NCI-H2171 (cell line): ENCODE data around the gene FFAR3.

Experiments used
- DNase-seq: peaks from one replicate; lab custom pipeline; 2025; lab: John Stamatoyannopoulos, UW

Gene FFAR3

DNA sequence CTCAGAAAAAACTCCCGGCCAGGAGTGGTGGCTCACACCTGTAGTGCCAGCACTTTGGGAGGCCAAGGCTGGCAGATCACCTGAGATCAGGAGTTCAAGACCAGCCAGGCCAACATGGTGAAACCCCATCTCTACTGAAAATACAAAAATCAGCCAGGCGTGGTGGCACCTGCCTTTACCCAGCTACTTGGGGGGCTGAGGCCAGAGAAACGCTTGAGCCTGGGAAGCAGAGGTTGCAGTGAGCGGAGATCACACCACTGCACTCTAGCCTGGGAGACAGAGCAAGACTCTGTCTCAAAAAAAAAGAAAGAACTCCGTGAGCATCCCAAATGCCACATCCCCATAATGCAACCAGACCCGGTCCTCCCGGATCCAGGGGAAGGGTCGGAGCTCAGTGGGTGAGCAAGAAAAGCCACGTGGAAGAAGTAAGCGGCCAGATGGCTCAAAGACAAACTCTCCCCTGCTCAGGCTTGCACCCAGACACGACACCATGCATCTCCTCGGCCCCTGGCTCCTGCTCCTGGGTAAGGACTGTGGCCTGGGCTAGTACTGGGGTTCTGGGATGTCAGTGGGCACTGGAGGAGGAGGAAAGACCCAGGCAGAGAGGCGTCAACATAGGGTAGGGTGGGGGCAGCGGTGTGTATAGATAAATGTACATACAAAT lies 26.6 kb upstream of the FFAR3 start:
- no peak for DNase-seq

DNA sequence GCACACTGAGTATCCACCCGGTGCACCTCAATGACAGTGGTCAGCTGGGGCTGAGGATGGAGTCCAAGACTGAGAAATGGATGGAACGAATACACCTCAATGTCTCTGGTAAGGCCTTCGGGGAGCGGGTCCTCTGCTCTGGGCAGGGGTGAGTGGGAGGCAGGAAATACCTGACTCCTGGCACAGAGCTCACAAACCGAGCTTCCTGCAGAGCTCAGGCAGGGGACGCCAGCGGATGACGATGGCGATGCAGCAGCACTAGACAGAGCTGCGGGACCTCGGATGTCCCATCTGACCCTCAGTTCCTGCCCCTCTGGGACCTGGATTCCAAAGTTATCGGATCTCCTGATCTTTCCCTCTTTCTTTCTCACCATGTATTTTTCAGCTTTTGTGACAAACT lies 25.4 kb upstream of the FFAR3 start:
- DNase-seq, result no peak

- no peak for DNase-seq
These were observed 24.0 kb upstream of the FFAR3 start for GRCh38 chr19:35334144-35334753.

- DNase-seq, result no peak
These were observed 21.9 kb upstream of the FFAR3 start for GRCh38 chr19:35336166-35336955.

DNA sequence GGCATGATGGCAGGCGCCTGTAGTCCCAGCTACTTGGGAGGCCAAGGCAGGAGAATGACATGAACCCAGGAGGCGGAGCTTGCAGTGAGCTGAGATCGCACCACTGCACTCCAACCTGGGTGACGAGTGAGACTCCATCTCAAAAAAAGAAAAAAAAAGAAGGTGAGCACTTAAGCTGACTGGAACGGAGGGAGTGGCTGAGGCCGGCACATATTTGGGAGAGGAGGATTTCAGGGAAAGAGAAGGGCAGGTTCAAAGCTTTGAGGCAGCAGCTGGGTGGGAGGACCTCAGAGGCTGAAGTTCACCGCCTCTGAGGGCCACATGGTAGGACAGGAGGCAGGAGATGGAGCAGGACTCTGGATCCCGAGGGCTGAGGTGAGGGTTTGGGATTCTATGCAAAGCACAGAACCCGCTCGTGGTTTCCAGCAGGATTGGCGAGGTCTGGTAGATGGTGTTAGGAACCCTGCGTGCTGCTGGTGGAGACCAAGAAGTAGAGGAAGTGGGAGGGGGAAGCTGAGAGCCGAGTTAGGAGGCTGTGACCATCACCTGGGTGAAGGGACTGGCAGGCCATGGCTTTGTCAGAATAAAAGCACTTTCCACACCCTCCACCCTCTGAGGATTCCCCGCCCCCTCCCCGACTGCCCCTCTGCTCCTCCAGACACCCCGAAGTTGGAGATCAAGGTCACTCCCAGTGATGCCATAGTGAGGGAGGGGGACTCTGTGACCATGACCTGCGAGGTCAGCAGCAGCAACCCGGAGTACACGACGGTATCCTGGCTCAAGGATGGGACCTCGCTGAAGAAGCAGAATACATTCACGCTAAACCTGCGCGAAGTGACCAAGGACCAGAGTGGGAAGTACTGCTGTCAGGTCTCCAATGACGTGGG lies 20.9 kb upstream of the FFAR3 start:
- DNase-seq, result no peak

GRCh38 chr19:35337984-35338296 lies 20.3 kb upstream of the FFAR3 start:
- no peak for DNase-seq

GRCh38 chr19:35340431-35340830 lies 17.8 kb upstream of the FFAR3 start:
- DNase-seq, result no peak

DNA sequence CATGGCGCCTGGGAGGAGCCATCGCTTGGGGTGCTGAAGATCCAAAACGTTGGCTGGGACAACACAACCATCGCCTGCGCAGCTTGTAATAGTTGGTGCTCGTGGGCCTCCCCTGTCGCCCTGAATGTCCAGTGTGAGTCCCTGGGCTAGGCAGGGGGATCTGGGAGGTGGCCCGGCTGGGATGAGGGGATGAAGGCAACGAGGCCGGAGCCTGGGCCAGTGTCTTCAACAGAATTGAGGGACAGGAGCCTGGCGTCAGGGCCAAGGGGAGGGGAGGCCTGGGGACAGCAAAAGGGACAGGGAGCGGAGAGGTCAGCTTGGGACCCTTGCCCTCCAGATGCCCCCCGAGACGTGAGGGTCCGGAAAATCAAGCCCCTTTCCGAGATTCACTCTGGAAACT lies 17.3 kb upstream of the FFAR3 start:
- no peak for DNase-seq

DNA sequence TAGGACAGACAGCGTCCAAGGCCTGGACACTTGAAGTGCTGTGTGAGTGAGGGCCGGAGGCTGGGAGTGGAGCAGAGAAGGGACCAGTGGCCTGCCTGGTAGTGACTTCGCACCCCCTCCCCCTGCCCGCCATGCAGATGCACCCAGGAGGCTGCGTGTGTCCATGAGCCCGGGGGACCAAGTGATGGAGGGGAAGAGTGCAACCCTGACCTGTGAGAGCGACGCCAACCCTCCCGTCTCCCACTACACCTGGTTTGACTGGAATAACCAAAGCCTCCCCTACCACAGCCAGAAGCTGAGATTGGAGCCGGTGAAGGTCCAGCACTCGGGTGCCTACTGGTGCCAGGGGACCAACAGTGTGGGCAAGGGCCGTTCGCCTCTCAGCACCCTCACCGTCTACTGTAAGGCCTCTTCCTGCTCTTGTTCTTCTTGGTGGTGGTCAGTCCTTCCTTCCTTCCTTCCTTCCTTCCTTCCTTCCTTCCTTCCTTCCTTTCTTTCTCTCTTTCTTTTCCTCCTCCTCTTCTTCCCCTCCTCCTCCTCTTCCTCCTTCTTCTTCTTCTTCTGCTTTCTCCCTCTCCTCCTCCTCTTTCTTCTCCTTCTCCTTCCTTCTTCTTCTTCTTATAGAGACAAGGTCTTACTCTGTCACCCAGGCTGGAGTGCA lies 16.6 kb upstream of the FFAR3 start:
- no peak for DNase-seq

DNA sequence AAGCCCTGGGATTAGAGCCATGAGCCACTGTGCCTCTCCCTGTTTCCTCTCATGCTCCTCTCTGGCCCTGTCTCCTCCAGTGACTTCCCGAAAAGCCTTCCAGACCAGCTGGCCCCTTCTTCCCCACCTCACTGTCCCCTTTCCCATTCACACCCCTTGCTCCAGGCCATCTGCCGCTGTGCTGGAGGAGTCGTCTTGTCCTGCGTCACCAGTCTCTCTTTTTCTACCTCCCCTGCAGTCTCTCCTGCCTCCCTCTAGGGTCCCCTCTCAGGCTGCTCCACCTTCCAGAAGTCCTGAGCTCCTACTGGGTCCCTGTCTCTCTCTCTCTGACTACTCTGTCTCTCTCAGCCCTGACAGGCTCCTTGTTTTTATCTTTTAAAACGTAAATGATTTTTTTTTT lies 15.8 kb upstream of the FFAR3 start:
- no peak for DNase-seq

DNA sequence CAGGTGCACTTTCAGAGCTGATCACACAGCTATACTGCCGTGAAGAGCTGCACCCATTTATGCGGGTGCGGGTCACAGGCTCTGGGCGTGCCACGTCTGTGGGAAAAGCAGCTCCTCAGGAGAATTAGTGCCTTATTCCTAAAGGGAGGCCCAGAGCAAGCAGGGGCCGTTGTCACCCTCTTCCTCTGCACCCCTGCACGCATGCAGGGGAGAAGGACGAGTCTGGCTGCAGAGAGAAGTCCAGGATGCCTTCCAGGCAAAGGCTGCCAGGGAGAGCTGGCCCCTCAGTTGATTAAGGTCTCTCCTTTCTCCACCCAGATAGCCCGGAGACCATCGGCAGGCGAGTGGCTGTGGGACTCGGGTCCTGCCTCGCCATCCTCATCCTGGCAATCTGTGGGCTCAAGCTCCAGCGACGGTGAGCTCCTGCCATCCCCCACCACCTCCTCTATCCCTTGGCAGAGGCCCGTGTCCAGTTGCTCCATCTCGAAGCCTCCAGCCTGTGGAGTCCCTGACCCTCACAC lies 13.7 kb upstream of the FFAR3 start:
- no peak for DNase-seq

DNA sequence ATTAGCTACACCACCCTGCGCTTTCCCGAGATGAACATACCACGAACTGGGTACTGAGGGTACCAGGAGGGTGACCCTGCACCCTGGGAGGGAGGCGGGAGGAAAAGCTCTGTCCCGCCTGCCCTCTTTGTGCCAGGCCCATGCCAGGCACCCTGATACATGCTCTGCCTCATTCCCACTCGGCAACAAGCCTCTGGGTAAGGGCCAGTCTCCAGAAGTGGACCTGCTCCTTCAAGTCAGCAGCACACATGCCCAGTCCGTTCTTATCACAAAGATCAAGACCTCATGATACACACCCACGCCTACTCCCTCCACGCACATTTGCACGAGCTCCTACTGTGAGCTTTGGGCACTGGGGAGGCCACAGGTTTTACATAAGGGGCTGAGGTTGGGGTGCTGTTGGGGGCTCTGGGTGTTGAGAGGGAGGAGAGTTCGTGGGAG lies 12.6 kb upstream of the FFAR3 start:
- no peak for DNase-seq

- no peak for DNase-seq
These were observed 11.8 kb upstream of the FFAR3 start for GRCh38 chr19:35346193-35347052.

- DNase-seq, result no peak
These were observed 10.9 kb upstream of the FFAR3 start, which contains the start of gene FFAR1 for GRCh38 chr19:35347171-35347929. TSS of gene FFAR1 (plus strand) at chr19:35347902. CDS start at chr19:35351552, 3,650 bp downstream.

GRCh38 chr19:35347930-35348298 lies 10.3 kb upstream of the FFAR3 start:
- DNase-seq, result no peak

- DNase-seq, result no peak
These were observed 9.2 kb upstream of the FFAR3 start for GRCh38 chr19:35348911-35349611.

DNA sequence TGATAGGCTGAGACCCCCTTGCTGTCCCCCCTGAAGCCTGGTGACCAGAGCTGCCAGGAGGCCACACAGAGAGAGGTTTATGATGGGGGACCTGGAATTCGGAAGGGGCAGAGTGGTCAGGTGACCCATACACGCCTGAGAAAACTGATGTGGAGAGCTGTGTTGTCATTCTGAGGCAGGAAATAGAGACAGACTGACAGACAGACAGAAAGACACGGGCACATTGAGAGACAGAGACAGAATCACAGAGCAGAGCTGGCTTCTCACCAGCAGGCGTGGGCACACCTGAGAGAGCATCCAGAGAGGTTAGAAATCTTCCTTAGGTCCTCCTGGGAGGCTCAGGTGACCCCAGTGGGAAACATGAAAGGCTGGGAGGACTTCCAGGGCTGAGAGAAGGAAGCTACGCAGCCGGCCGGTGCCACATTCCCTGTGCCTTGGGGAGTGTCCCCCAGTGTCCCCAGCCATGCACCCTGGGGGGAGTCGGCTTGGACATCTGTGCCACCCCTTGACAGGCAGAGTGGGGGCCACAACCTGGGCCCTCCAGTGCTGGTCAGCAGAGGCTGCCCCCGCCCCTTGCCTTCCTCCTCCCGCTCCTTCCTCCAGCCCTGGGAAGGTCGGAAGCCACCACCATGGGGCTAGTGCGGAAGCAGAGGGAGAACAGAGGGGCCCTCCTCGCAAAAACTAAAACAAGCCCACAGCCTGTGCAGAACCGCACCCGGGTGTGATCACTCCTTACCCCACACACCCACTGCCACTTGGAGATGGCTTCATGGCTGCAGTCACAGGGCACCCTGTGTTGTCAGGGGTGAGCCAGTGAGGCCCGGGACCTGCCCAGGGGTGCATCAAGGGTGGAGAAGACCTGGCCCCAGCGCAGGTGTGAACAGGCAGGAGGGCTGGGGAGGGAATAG lies 8.4 kb upstream of the FFAR3 start:
- DNase-seq, result no peak

GRCh38 chr19:35350591-35350990 lies 7.7 kb upstream of the FFAR3 start:
- no peak for DNase-seq
